NCI-H226 (cell line): Measurements from ENCODE around the gene GPRIN2.
"Not testable (repeated sequence)": the region's sequence is repeated elsewhere in the genome, so short reads cannot be mapped to it uniquely, and the experiment has no call there.

Experiments
- DNase-seq: peaks from one replicate; pipeline ENCODE4 v3.0.0-alpha.2; 2015

GPRIN2 gene

DNA sequence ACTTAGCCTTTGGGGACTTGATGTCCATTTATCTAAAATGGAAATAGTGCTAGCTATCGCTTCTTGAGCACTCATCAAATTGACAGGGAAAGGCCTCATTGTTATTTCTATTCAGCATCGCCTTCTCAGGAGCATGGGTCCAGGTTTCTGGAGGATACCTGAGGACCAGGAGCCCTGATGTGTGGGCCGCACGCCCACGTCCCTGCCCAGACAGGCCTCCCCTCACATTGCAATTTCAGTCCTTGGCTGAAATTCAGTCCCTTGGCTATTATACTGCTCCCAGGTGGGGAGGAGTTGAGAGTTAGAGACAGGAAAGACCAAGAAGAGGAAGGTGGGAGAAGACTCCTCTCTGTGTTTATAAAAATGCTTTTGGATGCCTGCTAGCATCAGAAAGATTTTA is 38.9 kb downstream of the GPRIN2 start:
- DNase-seq: no peak

DNA sequence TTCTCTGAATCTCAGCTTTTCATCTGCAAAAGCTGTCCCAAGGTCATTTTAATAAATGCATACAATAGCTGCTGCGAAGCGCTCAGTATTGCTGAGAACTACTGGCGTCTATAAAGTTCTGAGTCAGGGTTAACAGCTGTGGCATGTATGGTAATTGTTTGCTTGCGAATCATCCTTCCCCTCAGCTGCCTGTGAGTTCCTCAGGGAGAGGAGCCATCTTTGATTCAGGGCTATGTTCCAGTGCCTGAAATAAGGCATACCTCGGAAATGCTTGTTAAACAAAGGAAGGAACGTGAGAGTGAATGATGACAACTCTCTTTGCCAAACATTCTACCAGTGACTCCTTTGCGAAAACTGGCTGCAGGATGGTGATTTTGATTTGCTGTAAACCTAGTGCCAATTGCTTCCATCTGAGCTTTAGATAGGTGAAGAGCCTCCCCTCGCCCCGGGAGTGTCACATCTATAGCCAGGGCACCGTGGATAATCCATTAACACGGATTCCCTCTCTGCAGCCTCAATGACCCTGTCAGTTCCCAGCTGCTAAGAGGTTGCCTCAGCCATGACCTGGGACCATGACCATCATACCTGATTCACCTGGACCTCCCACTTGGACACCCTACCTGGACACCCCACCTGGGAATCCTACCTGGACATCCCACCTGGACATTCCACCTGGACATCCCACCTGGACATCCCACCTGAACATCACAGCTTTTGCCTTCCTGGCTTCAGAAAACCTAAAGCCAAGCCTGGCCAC is 39.6 kb downstream of the GPRIN2 start:
- peak; percentile 96 for DNase-seq

DNA sequence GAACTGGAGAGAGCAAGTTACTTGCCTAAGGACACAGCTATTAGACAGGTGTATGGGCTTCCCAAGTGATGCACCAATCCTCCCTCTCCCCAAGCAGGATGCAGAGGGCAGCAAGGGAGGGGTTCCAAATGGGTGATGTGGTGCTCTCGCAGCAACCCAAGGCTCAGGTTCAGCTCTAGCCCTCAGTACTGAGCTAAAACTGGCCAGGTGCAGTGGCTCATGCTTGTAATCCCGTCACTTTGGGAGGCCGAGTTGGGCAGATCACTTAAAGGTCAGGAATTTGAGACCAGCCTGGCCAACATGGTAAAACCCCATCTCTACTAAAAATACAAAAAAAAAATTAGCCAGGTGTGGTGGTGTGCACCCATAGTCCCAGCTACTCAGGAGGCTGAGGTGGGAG is 40.7 kb downstream of the GPRIN2 start:
- no peak for DNase-seq

DNA sequence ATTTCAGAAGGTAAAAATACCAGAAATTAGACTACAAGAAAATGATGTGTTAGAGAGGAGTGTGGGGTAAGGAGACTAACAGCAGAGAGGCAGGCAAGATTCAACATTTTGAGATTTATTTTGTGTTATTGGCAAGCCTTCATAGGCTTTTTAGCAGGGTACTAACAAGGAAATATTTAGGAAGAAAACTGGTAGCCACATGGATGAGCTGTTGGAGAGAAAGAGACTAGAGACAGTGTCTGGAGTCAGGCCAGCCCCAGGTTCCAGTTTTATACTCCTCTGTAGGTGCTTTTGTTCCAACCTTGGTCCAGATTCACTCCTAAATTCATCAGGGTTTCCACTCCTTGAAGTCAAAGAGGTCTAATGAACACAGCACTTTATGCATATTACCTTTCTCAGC is 41.1 kb downstream of the GPRIN2 start:
- DNase-seq: no peak

DNA sequence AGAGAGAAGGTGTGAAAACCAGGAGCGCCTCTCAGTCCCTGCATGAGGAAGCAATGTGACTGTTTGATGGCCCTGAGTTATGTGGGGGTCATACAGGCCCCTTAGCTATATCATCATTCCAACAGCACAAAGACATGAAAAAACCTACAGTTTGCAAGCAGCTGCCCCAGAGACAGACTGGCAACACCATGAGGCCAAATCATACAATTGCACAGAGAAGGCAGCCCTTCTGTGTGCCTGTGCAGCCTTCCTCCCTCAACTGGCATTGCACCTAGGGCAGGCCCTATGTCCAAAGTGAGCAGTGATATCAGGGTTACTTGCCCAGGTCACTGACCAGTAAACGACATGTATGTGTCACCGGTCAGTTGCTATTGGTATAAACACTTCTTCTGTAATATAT is 41.6 kb downstream of the GPRIN2 start:
- no peak for DNase-seq

DNA sequence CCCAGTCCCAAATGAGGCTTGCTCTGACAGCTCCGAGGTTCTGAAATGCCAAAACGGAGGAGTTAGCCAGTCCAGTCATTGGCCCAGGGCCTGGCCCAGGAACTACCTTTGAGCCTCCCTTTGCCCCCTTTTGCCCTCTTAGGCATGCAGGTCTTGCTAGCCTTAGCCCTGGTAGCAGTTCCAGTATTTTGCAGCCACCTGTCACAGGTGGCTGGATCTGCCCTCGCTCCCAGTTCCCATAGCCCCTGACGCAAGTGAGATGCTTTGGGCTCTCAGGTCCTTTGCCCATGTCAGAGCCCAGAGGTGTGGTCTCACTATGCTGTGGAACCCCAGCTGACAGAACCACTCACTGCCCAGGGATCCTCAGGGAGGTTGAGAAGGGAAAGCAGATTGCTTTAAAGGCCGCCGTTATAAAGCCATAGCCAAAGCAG is 42.0 kb downstream of the GPRIN2 start:
- no peak for DNase-seq

DNA sequence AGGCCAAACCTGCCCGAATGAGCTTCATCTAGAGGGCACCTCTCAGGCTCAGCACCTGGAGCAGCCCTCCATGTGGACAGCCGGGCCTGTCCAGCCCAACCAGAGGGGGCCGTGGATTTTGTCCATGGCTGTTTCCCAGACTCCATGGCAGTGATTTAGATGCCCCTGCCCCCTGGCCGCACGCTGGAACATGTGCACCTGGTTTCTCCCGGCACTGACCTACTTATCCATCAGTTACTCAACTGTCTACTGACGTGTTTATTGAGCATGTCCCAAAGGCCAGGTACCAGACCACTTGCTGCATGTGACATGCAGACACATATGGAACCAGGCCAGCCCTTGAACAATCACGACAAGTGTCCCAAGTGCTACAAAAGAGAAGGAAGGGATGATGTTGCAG is 43.1 kb downstream of the GPRIN2 start:
- DNase-seq: not testable (repeated sequence)

DNA sequence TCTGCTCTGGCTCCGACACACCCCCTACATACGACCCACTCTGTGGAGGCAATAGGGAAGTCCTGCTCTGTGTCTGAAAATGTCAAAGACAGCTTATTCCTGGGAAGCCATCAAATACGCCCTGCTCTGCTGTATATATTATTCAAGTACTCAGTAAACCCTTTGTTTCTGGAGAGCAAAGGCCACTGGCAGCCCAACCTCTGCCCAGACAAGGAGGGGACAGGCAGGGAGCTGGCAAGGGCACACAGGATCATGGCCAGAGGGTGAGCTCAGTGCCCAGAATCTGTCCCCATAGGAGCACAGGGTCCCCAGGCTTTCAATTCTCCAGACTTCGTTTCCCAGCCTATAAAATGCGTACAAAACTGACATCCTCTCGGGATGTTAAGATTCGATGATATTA is 43.7 kb downstream of the GPRIN2 start:
- not testable (repeated sequence) for DNase-seq

DNA sequence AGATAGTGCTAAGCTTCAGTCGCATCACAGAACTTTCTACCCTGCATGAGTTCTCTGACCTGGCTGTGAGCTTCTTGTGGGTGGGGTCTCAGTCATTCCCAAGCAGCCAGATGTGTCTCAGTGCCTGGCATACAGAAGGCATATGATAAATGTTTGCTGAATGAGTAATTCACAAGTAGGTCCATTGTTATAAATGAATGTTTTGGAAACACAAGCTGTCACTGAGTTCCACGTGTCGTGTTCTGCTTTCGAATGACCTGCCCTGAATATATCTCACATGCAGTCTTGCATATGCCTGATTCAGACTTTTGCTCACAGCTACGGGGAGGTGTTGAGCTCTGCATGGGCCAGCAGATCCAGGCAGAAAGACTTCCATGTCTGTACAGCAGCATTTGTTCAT is 44.5 kb downstream of the GPRIN2 start:
- DNase-seq: not testable (repeated sequence)
